Measurements from ENCODE around the gene APOF.
"Not testable (repeated sequence)": the region's sequence is repeated elsewhere in the genome, so short reads cannot be mapped to it uniquely, and the experiment has no call there.

The APOF gene

GRCh38 chr12:56362130-56363059 lies at the start of gene APOF:
APOF (minus strand) TSS chr12:56362857; CDS start chr12:56362745, 112 bp downstream.
- no peak for DNase-seq

- no peak for DNase-seq
Measured at GRCh38 chr12:56411781-56412639, 49.4 kb upstream of the APOF start.

- DNase-seq, result no peak
Measured at GRCh38 chr12:56410768-56411167, 48.1 kb upstream of the APOF start.

- DNase-seq, result no peak
Measured at GRCh38 chr12:56408799-56409417, 46.3 kb upstream of the APOF start.

GRCh38 chr12:56404227-56404626 lies 41.6 kb upstream of the APOF start:
- DNase-seq, result not testable (repeated sequence)

GRCh38 chr12:56401612-56402011 lies 39.0 kb upstream of the APOF start:
- DNase-seq, result not testable (repeated sequence)

- DNase-seq, result not testable (repeated sequence)
Measured at GRCh38 chr12:56401125-56401524, 38.5 kb upstream of the APOF start.

GRCh38 chr12:56399466-56399865 lies 36.8 kb upstream of the APOF start:
- DNase-seq, result not testable (repeated sequence)

GRCh38 chr12:56398324-56398723 lies 35.7 kb upstream of the APOF start:
- no peak for DNase-seq

GRCh38 chr12:56392331-56392730 lies 29.7 kb upstream of the APOF start:
- no peak for DNase-seq

- no peak for DNase-seq
Measured at GRCh38 chr12:56391721-56392120, 29.1 kb upstream of the APOF start.

GRCh38 chr12:56389412-56389811 lies 26.8 kb upstream of the APOF start:
- DNase-seq, result no peak

GRCh38 chr12:56387152-56387736 lies 24.6 kb upstream of the APOF start:
- no peak for DNase-seq

- DNase-seq, result no peak
Measured at GRCh38 chr12:56385873-56386272, 23.2 kb upstream of the APOF start.

GRCh38 chr12:56382611-56383010 lies 20.0 kb upstream of the APOF start:
- DNase-seq, result no peak

GRCh38 chr12:56377989-56378316 lies 15.3 kb upstream of the APOF start:
- DNase-seq, result no peak

GRCh38 chr12:56377310-56377988 lies 14.8 kb upstream of the APOF start:
- no peak for DNase-seq

- no peak for DNase-seq
Measured at GRCh38 chr12:56375598-56376434, 13.2 kb upstream of the APOF start.

GRCh38 chr12:56374726-56375597 lies 12.3 kb upstream of the APOF start:
- no peak for DNase-seq

- no peak for DNase-seq
Measured at GRCh38 chr12:56373515-56373914, 10.9 kb upstream of the APOF start.
